ENCODE data around the gene LCOR. TPM values are rescaled to one million over a fixed set of nuclear protein-coding genes. Genes with fewer than 3 reads are reported as not detected.

LCOR gene
- total RNA-seq, 1 experiment from 2014 or later, result 42.1 TPM

DNA sequence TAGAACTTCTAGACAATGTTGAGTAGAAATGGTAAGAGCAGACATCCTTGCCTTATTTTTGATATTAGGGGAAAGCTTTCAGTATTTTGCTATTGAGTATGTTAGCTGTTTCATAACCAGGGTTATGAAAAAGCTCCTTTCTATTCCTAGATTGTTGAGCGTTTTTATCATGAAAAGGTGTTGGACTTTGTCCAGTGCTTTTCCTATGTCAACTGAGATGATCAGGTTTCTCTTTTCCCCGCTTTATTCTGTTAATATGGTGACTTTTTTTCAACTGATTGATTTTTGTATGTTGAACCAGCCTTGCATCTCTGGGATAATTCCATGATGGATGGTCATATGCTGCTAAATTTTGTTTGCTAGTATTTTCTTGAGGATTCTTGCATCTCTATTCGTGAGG is 58.5 kb downstream of the LCOR start:
- TF ChIP-seq, protein P1, sequence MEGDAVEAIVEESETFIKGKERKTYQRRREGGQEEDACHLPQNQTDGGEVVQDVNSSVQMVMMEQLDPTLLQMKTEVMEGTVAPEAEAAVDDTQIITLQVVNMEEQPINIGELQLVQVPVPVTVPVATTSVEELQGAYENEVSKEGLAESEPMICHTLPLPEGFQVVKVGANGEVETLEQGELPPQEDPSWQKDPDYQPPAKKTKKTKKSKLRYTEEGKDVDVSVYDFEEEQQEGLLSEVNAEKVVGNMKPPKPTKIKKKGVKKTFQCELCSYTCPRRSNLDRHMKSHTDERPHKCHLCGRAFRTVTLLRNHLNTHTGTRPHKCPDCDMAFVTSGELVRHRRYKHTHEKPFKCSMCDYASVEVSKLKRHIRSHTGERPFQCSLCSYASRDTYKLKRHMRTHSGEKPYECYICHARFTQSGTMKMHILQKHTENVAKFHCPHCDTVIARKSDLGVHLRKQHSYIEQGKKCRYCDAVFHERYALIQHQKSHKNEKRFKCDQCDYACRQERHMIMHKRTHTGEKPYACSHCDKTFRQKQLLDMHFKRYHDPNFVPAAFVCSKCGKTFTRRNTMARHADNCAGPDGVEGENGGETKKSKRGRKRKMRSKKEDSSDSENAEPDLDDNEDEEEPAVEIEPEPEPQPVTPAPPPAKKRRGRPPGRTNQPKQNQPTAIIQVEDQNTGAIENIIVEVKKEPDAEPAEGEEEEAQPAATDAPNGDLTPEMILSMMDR (conservative IDR thresholded peaks at IDR 0.05), result no peak
- no peaks in the 10 kb centered on the region for H3K79me1 ChIP-seq (ENCODE audit: insufficient read depth, low read depth, low read length, poor library complexity, severe bottlenecking)
- no peak overlapping the region for H3K4ac ChIP-seq (ENCODE audit: low read depth, low read length)
- H2BK12ac ChIP-seq (ENCODE audit: insufficient read length, low read depth, low read length), result no peak overlapping the region
- no peak overlapping the region for H4K5ac ChIP-seq (ENCODE audit: insufficient read length, low read depth, low read length)
- H3K27ac ChIP-seq (ENCODE audit: insufficient read length, low read depth, low read length), result no peak overlapping the region
- Mint-ChIP-seq H3K9me3 (peaks cover 5 to 8% of the 10 kb centered on the region in 2 experiments), H3K27me3 (ENCODE audit: low read depth) (no peaks in the 10 kb centered on the region), H3K36me3 (ENCODE audit: insufficient read depth in 1 of 3, low read depth in 3 of 3) (peaks cover 11 to 43% (median 32%) of the 10 kb centered on the region in 3 experiments), H3K4me3 (no peak overlapping the region), H3K27ac (no peak overlapping the region), H3K4me1 (peaks cover 12 to 16% of the 10 kb centered on the region in 2 experiments)
- peaks cover 4% of the 10 kb centered on the region; the same call in 1 of the 2 replicates for H3K79me2 ChIP-seq (ENCODE audit: insufficient read depth, low read length)
- no peak overlapping the region for H3K56ac ChIP-seq (ENCODE audit: insufficient read length, low read depth, low read length)
- no peak overlapping the region for H3K14ac ChIP-seq (ENCODE audit: insufficient read depth, low read length)
- H3K9me3 ChIP-seq (ENCODE audit: control insufficient read depth, low read depth, low read length), result no peaks in the 10 kb centered on the region
- no peak overlapping the region for H2BK20ac ChIP-seq (ENCODE audit: low read depth, low read length, poor library complexity, severe bottlenecking)
- H3K9ac ChIP-seq (ENCODE audit: extremely low read depth, insufficient read length, low read length), result no peak overlapping the region
- no CpG with 5 or more reads among the region's 3 CpGs for WGBS (ENCODE audit: extremely low coverage, insufficient read length, low lambda C conversion rate)
- no peaks in the 10 kb centered on the region for H3K27me3 ChIP-seq (ENCODE audit: insufficient read depth, low read length)
- H2BK120ac ChIP-seq (ENCODE audit: low read depth, low read length, poor library complexity, severe bottlenecking), result no peak overlapping the region
- H4K20me1 ChIP-seq (ENCODE audit: control insufficient read depth, insufficient read depth, insufficient read length), result no peaks in the 10 kb centered on the region
- H4K8ac ChIP-seq (replicated peaks; ENCODE audit: insufficient read length, low read depth, low read length), result no peak overlapping the region
- H3T11ph ChIP-seq (ENCODE audit: low read length), result no peak overlapping the region
- DNase-seq, result no peak
- no peak overlapping the region for H4K91ac ChIP-seq (ENCODE audit: insufficient read length, low read depth, low read length)
- no peak overlapping the region for H3K23ac ChIP-seq (ENCODE audit: insufficient read length, low read depth, low read length)
- no peak overlapping the region for H2BK15ac ChIP-seq (ENCODE audit: low read depth, low read length)
- H3K23me2 ChIP-seq (ENCODE audit: insufficient read length, low read depth, low read length, poor library complexity, severe bottlenecking), result no peaks in the 10 kb centered on the region
- no peak overlapping the region for H2BK5ac ChIP-seq (ENCODE audit: insufficient read length, low read length)
- H3K18ac ChIP-seq (ENCODE audit: insufficient read length, low read depth, low read length), result no peak overlapping the region
- H3K4me1 ChIP-seq (ENCODE audit: insufficient read depth, low read length), result no peaks in the 10 kb centered on the region; the same call in 1 of the 2 replicates
- H2AFZ ChIP-seq (ENCODE audit: low read length), result no peak overlapping the region
- H3K4me2 ChIP-seq (ENCODE audit: insufficient read depth, insufficient read length, low read length), result no peak overlapping the region
- H2AK5ac ChIP-seq (ENCODE audit: insufficient read length, low read length), result no peak overlapping the region

All from H9 (cell line).